Measurements from ENCODE around the gene PSMD13.
"Not testable (repeated sequence)": the region's sequence is repeated elsewhere in the genome, so short reads cannot be mapped to it uniquely, and the experiment has no call there.

DNA sequence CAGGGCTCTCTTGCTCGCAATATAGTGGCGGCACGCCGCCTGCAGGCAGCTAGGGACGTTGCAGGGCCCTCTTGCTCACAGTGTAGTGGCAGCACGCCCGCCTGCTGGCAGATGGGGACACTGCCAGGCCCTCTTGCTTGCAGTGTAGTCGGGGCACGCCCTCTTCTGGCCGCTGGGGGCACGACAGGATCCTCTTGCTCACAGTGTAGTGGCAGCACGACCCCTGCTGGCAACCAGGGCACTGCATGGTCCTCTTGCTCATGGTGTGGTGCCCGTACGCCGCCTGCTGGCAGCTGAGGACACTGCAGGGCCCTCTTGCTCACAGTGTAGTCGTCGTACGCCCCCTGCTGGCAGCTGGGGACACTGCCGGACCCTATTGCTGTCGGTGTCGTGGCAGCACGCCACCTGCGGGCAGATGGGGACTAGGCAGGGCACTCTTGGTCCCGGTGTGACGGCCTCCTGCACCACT, 46.9 kb upstream of the PSMD13 start:
- not testable (repeated sequence) for TF ChIP-seq POLR2A (IDR thresholded peaks at IDR 0.05)
- TF ChIP-seq, protein P1, sequence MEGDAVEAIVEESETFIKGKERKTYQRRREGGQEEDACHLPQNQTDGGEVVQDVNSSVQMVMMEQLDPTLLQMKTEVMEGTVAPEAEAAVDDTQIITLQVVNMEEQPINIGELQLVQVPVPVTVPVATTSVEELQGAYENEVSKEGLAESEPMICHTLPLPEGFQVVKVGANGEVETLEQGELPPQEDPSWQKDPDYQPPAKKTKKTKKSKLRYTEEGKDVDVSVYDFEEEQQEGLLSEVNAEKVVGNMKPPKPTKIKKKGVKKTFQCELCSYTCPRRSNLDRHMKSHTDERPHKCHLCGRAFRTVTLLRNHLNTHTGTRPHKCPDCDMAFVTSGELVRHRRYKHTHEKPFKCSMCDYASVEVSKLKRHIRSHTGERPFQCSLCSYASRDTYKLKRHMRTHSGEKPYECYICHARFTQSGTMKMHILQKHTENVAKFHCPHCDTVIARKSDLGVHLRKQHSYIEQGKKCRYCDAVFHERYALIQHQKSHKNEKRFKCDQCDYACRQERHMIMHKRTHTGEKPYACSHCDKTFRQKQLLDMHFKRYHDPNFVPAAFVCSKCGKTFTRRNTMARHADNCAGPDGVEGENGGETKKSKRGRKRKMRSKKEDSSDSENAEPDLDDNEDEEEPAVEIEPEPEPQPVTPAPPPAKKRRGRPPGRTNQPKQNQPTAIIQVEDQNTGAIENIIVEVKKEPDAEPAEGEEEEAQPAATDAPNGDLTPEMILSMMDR (IDR thresholded peaks at IDR 0.05): not testable (repeated sequence)
